ENCODE measurements around the gene HOXD8.

The HOXD8 gene

GRCh38 chr2:176170602-176171305, 41.2 kb downstream of the HOXD8 start:
- DNase-seq (ENCODE audit: insufficient read length, low spot score), result no peak
- no peak for FAIRE-seq

GRCh38 chr2:176171351-176172006, 42.0 kb downstream of the HOXD8 start:
- DNase-seq (ENCODE audit: insufficient read length, low spot score) (no peak), FAIRE-seq (no peak)

DNA sequence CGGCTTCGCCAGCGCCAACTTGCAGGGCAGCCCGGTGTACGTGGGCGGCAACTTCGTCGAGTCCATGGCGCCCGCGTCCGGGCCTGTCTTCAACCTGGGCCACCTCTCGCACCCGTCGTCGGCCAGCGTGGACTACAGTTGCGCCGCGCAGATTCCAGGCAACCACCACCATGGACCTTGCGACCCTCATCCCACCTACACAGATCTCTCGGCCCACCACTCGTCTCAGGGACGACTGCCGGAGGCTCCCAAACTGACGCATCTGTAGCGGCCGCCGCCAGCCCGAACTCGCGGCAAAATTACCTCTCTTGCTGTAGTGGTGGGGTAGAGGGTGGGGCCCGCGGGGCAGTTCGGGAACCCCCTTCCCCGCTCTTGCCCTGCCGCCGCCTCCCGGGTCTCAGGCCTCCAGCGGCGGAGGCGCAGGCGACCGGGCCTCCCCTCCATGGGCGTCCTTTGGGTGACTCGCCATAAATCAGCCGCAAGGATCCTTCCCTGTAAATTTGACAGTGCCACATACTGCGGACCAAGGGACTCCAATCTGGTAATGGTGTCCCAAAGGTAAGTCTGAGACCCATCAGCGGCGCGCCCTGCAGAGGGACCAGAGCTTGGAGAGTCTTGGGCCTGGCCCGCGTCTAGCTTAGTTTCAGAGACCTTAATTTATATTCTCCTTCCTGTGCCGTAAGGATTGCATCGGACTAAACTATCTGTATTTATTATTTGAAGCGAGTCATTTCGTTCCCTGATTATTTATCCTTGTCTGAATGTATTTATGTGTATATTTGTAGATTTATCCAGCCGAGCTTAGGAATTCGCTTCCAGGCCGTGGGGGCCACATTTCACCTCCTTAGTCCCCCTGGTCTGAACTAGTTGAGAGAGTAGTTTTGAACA, 42.7 kb downstream of the HOXD8 start:
- no peak for DNase-seq (ENCODE audit: insufficient read length, low spot score)
- no peak for FAIRE-seq

GRCh38 chr2:176172895-176173566, 43.5 kb downstream of the HOXD8 start:
- DNase-seq (ENCODE audit: insufficient read length, low spot score), result no peak
- no peak for FAIRE-seq

GRCh38 chr2:176173567-176174381, 44.3 kb downstream of the HOXD8 start:
- no peak for DNase-seq (ENCODE audit: insufficient read length, low spot score)
- FAIRE-seq, result no peak

DNA sequence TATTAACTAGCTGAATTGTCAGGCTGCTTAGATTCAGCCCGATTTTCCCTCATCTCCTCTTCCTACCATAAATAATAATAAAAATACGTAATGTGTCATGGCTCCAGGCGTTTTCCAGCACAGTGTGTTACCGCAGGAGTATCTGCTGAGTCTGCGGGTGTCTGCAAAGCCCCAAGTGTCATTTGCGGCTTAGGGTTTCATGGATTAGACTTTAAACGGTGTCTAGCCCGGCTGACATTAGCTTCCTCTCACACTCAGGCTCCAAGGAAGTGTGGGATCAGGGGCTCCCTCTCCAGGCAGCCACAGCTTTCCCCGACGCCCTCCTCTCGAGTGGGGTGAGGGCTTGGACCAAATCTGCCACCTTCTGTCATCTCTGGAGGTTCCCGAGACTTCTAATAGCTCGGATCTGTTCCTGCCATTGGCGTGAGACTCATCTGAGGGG, 44.9 kb downstream of the HOXD8 start:
- FAIRE-seq (no peak), DNase-seq (ENCODE audit: insufficient read length, low spot score) (no peak)

DNA sequence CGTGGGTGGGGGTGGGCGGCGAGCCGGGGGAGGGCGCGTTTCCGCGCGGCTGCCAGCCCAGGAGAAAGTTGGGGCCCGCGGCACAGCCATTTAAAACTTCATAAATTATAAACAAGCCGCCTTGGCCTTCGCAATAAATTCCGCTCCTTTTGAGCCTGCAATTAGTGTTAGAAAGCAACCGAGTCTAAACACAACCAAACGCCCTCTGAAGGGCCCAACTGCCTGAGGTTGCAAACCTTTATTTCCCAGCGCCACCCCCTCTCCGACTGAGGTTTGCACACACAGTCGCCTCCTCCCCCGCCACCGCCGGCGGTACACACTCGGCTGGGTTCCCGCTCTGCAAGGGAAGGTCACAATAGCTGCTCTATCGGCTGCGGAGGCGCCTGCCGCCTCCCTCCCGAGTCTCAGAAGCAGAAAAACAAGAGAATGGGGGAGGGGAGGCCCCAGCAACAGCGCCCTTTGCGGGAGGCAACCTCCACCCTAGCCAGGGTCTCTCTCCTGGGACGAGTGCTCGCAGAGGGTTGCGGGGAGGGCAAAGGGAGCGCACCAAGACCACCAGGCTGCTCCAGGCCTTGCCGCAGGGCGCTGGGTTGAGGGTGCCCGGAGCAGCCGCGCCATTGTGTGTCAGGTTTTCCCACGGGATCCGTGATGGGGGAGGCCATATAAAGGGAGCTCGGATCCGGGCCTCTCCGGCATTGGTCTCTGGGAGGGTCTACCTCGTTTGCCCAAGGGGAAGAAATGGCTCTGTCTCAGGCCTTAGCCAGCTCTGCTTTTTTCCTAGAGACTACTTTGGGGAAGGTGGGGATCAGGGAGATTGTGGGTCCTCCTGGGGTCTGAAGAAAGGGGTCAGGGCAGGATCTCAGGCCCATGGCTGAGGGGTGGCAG, 45.6 kb downstream of the HOXD8 start:
- DNase-seq (ENCODE audit: insufficient read length, low spot score), result no peak
- FAIRE-seq, result no peak

DNA sequence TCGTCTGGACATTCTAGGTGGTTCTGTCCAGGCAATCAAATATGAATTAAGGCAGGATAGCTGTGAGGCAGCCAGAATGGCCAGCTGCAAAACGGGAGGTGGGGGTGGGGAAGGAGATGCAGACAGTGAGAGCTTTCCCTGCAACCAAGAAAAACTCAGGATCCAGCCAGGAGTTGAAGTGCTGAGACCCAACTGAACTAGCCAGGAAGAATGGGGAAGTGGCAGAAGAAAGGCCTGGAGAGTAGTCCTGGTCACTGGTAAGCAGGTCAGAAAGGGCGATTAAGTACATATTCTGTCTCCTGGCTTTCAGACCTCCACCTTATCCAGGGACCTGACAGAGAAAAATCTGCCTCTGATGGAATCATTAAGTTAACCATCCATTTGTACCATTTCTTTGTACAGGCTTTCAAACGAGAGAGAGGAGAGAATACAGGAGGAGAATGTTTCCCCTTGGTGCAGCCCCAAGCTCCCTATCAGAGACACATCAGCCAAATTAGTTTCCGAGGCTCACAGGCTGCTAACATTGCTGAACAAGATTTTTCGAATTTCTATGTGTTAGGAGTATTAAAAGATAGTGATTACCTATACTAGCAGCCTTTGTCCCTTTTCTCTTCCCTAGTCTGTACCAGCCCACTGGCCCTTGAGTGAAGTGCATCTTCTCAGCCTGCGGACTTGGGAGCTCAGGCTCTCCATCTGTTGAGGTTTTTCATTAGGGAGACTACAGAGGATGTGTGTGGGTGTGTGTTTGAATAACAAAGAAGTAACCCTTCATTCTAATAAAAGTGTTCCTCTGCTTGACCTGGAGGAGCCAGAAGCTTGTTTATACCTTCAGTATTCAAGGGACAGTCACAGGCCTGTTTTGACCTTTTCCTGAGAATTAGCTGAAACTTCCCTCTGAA, 46.5 kb downstream of the HOXD8 start:
- FAIRE-seq (no peak), DNase-seq (ENCODE audit: insufficient read length, low spot score) (no peak)

DNA sequence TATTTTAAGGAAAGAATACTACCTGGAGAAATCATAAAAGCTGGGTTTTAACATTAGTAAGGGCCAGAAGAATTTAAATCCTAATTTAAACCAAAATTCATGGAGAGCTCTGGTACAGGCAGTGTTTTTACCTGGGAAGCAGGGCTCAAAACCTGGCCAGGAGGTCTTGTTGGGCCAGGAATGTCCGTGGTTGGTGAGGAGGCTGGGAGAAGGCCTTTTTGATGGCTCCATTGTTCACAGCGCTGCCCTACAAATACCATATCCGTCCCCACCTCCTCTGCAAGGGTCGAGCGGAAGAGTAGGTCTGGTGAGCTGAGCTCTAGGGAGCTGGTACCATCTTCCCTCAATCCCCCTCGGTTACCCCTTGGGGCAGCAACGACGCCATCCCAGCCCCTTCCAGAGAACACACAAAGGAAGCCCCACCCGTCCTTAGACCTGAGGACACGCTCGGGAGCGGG, 48.1 kb downstream of the HOXD8 start:
- DNase-seq (ENCODE audit: insufficient read length, low spot score) (no peak), FAIRE-seq (no peak)

DNA sequence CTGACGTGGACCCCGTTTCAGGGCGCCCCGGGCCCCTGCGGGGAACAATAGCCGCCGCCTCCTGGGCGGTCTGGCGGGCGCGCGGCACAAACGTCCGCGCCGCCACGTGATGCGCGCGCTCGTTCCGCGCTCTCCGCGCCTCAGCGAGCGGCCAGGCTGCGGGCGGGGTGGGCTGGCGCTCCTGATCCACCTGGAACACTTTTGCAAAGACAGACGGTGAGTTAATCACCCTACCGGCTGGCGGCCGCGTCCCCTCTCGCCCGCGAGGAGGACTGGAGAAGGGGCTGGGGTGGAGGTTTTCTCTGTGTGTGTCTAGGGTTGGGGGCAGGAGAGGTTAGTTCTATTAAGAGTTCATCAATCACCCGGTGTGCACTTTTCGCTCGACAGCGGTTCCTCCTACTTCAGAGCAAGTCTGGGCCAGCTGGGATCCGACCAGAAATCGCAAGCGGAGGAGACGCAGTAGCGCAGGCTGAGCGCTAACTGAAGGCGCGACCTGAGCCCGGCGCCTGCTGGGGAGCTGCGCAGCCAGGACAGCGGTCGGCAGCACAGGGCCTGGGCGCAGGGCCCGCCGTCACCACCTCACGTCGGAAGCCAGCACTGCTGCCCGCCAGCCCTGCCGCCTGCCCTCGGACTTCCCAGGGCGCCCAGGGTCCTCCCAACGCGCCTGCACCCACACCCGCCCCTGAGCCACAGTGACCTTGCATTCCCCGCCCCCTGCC, 48.7 kb downstream of the HOXD8 start:
- DNase-seq (ENCODE audit: insufficient read length, low spot score) (no peak), FAIRE-seq (no peak)

DNA sequence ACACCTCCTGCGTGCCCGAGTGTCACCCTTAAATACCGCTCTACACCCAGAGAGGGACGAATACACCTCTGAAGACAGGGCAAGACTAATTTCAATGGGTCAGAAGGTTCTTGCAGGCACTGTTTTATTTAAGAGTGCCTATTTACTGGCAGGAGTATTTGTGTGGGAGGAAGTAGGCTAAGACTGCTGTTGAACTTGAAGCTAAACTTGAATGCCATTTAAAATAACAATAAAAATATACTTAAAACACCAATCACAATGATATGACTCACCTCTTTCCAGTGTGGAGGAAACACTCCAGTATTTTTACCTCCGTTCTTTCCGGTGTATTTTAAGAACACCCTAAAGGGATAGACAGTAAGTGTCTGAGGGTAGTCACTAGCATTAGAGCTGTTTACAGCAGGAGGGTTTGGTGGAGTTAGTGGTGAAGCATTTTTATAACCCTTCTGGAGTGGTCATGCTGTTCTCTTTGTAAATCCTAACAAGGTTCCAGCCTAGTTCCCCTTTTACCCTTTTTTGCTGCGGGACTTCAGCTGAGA, 49.3 kb downstream of the HOXD8 start:
- DNase-seq (ENCODE audit: insufficient read length, low spot score) (no peak), FAIRE-seq (no peak)

GRCh38 chr2:176181551-176181950, 52.0 kb downstream of the HOXD8 start:
- DNase-seq (ENCODE audit: insufficient read length, low spot score), result no peak
- no peak for FAIRE-seq

Data from HTR-8/SVneo (cell line).